AML-193 (cell line): Measurements from ENCODE around the gene TMEM63C.
A peak's percentile ranks its signal among the peaks of the same experiment; 100 is the strongest.
"Not testable (repeated sequence)": the region's sequence is repeated elsewhere in the genome, so short reads cannot be mapped to it uniquely, and the experiment has no call there.

Experiments used
- DNase-seq, 2 experiments: peaks; one replicate each; lab custom pipeline; 2025; lab: John Stamatoyannopoulos, UW

TMEM63C gene

DNA sequence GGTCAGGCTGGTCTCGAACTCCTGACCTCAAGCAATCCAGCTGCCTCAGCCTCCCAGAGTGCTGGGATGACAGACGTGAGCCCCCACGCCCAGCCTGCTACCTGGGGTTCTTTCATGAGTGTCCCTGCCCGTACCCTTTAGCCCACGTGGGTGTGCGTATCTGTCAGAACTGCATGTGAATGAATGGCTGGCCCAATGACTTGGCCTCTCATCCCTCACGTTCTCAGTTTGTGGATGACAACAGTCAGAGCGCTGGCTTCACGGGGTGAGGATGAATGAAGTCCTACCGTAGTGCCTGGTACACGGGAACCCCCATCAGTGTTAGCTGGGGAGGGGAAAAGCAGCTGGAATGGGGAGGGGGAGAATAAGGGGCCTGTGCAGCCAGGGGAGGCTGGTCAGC, 23.9 kb upstream of the TMEM63C start:
- DNase-seq: no peak

DNA sequence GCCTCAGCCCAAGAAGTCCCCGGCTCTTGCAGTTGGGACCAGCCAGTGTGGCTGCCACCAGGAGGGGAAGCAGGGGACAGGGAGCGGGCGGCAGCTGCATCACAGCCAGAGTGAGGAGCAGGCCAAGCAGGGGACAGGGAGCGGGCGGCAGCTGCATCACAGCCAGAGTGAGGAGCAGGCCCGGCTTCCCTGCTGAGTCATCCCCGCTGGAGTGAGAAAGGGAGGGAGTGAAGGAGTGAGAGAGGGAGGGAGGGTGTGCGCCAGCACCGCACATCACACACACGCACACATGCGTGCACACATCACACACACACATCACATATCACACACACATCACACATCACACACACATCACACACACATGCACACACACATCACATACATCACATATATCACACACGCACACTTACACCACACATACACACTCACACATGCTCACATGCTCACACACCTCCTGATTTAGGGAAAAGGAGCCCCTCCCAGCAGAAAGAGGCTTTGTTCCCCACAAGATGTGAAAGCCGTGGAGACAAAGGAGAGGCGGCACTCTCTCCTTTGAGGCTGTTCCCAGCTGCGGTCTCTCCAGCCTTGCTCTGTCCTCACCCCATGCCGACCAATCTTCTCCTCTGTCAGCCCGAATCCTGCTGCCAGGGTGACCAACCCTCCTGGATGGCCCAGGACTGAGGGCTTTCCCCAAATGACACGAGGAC, 23.3 kb upstream of the TMEM63C start:
- DNase-seq: no peak

- DNase-seq: no peak
Observed at GRCh38 chr14:77158882-77159255, 22.7 kb upstream of the TMEM63C start.

DNA sequence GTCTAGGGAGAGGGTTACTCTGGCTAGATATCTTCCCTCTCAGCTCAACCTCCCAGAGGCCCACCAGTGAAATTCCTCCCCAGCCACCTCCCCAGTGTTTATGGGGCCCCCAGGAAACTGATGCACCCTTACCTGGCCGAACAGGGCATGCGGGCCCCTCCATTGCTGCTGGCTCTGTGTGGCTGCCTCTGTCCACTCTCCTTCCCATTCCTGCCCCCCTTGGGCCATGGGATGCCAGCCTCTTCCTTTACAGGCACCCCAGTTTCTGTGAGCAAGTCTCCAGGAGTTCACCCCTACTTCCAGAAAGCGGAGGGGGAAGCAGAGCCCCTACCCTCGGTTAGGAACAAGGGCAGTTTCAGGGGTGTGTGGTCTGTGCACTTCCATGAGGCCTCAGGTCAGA, 20.6 kb upstream of the TMEM63C start:
- no peak for DNase-seq

- no peak for DNase-seq
Observed at GRCh38 chr14:77170045-77170444, 11.6 kb upstream of the TMEM63C start.

DNA sequence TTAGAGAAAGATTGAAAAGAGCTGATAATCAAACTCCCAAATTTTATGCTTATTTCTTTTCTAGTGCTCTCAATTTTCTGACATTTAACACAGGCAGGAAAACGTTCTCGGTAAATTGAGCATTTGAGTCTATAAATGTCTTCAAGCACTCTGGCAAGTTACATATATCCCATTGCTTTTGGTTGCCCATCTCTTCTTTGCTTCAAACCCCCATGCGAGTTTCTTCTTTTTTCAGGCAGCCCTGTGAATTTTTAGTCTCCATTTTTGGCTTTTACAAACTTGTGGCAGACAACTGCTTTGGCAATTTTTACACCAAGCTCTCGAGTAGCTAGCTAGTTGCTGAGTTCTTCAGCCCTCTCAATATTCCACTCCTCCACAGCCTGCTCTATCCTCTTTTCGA, 8.7 kb upstream of the TMEM63C start:
- DNase-seq: no peak

DNA sequence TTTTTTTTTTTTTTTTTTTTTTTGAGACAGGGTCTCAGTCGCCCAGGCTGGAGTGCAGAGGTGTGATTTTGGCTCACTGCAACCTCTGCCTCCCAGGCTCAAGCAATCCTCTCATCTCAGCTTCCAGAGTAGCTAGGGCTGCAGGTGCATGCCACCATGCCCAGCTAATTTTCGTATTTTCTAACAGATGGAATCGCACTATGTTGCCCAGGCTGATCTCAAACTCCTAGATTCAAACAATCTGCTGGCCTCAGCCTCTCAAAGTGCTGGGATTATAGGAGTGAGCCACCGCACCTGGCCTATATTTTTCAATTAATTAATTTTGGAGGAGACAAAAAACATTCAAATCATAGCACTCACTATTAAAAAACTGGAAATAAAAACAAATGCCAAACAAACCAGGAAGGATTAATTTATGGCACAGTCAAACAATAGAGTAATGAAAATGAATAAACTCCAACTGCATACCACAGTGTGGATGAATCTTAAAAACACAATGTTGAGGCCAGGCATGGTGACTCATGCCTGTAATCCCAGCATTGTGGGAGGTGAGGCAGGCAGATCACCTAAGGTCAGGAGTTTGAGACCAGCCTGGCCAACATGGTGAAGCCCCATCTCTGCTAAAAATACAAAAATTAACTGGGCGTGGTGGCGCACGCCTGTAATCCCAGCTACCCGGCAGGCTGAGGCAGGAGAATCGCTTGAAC, 7.5 kb upstream of the TMEM63C start:
- DNase-seq: not testable (repeated sequence)

DNA sequence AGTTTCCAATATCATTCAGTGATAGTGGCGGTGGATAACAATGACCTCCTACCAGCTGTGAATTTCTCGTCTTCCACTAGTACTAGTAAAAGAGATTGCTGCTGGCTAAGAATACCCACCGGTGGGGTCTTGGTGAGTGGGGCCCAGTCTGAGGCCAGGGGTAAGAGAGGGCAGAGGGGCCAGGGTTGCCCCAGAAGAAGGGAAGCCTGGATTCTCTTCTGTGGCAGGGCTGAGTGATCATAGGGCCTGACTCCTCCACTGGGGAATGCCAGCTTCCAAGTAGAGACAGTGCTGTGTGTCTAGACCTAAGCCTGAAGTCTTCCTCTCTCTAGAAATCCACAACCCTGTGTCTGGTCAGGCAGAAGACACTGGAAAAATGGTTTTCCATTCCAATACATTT, 5.8 kb upstream of the TMEM63C start:
- DNase-seq: no peak

DNA sequence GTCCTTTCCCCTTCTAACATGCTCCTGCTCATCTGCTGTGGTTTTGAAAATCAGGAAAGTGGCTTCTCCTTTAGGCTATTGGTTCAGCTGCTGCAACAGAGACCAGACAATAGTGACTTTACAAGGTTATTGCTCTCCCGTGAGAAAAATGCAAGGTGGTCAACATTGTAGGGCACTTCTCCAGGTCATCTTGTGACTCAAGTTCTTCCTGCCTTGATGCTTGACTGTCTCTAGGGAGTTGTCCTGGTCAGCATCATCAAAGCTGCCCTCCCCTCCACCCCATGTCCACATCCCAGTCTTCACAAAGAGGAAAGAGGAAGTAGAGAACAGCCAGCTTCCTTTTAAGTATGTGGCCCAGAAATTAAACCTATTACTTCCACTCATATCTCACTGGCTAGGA, 3.9 kb upstream of the TMEM63C start:
- peak; percentile 4 to 23 for DNase-seq

DNA sequence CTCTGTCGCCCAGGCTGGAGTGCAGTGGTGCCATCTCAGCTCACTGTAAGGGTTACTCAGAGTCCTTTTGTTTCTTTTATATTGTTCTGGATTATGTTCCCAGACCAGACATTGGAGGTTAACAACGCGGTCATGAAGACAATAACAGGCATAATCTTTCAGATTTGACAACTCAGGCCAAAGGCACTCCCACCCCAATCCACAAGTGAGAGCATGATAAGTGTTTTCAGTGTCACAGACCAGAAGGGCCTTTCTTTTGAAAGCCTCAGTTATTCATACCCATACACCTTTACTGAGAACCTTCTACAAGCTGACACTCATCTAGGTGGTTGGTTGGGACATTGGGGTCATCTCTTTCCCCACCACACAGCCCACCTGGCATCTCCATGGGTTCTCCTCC, 2.9 kb upstream of the TMEM63C start:
- DNase-seq: no peak

DNA sequence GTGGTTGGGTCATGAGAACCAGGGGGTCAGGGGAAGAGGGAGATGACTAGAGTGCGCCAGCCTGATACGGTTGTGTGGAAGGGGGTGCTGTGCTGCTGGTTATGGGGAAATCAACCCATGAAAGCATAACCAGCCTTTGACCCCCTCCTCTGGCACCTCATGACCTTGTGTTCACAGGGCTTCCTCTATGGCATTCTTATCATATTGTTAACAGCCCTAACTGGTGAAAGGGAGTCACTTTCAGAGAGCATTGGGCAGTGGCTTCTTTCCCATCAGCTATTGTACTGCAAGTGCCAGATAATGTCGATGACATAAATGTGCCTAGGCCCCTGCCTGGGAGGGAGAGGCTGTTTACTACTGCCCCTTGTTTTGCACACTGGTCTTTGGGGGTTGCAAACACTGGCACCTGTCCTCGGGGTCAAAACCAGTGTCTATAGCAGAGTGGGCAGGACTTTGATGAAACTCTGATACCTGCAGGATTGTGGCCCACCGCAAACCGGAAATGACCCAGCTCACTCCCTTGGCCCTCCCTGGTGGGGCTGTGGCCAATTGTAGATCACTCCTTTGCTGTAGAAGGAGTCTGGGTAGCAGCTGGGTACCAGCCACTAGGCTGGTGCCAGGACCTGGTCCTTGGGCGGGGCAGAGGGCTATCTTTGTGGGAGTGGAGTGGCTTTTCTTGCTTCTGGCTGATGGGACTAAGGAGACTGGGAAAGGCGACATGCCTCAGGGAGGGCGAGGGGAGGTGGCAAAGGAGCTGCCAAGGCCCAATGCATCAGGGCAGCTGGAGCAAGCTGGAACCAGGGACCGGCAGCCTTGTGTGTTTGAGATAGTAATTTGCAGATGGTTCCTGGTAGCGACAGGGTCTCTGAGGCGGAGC, 634 bp upstream of the TMEM63C start:
- no peak for DNase-seq

DNA sequence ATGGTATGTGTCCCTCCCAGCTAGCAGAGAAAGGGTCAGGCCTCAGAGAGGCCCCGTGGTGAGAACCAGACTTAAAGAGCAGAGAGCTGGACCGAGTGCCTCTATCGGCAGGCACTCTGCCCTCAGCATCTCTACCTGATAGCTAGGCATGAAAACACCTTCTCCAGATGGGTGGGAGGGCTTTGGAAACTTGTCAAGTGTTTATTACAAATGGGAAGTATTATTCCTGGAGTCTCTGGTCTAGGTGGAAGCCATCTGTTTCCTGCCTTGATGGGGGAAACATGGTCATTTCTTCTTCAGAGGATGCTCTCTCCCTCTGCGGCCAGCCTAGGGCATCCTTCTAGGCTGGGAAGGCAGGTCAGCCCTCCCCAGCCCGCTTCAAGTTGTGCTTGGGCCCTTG, 2.3 kb downstream of the TMEM63C start:
- no peak for DNase-seq

DNA sequence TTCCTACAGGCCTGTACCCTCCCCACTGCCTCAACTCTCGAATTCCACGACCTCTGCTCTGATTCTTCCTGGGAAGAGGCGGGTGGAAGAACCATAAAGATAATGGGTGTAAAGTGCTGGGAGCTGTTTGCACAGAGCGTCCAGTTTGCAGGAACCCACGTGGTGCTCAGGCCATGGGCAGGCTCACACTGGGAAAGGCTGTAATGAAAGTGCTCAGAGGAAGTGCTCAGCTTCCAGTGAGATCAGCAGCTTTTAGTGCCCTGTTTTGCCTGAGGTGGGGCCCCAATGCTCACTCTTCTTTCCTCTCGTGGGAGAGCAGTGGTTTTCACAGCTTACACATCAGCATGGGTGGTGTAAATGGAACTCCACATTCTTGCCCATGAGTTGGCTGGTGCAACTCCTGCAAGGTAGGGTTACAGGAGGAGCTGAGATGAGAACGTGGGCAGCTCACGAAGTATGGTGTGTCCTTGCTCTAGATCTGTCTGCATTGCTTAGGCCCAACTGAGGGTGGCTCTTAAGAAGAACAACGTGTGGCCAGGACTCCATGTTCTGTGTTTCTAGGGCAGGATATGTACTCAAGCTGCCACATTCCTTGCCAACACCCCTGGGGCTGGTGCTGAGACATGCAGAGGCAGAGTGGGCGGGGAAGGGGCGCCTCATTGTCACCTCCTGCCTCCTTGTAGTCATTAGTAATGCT, 2.9 kb downstream of the TMEM63C start:
- DNase-seq: no peak

DNA sequence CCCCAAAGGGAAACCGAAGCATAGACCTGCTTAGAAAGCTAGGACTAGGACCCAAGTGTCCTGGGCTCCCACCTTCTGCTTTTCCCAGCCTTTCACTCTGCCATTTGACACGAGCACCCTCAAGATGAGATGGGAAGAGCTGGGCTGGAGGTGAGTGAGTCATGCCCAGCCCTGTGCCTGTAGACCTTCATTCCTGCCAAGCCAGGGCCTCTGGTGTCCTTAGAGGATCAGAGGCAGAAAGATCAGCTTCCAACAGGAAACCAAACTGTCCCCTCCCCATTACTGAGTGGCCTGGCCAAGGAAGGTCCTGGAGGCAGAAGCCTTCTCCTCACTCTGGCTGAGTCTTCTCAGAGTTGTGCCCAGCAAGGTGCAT, 3.5 kb downstream of the TMEM63C start:
- no peak for DNase-seq

DNA sequence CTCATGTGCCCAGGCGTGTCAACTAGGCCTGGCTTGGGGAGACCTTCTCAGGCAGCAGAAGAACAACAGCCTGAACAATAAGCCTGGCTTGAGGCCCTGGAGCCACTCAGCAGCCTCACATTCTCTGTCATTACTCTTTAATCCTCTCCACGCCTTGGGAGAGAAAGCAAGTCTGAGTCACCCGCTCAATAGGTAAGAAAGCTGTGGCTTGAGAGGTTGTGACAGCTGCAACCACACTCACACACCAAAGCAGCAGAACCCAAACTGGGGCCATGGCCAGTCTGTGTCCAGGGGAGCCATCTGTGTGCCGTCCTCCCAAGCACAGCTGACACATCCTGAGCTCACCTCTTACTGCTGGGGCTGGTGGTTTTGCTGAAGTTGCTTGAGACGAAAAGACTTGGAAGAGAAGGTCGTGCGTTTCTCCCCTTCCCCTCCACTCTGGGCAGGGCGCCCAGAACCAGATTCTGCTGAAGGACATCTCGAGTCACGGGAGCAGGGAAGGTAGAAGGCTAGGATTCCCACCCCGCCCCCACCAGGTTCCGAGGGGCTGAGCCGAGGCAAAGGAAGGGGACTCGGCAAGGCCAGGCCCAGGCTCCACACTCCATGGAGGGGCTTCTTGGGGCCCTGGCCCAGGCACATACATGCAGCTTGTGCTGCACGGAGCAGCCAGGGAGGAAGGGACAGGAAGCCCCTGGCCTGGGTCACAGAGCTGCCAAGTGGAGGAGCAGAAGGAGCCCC, 5.5 kb downstream of the TMEM63C start:
- DNase-seq: no peak

- no peak for DNase-seq
Observed at GRCh38 chr14:77187649-77188012, 6.0 kb downstream of the TMEM63C start.

- no peak for DNase-seq
Observed at GRCh38 chr14:77189479-77189878, 7.9 kb downstream of the TMEM63C start.

- no peak for DNase-seq
Observed at GRCh38 chr14:77190977-77191376, 9.4 kb downstream of the TMEM63C start.

DNA sequence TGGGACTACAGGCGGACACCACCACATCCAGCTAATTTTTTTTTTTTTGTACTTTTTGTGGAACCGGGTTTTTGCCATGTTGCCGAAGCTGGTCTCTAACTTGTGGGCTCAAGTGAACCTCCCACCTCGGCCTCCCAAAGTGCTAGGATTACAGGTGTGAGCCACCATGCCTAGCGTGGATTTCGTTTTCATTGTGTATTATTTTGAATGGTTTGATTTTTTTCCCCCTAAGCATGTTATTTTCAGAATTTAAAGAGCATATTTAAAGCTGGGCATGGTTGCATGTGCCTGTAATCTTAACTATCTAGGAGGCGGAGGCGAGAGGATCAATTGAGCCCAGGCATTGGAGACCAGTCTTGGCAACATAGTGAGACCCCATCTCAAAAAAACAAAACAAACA, 13.1 kb downstream of the TMEM63C start:
- DNase-seq: no peak

DNA sequence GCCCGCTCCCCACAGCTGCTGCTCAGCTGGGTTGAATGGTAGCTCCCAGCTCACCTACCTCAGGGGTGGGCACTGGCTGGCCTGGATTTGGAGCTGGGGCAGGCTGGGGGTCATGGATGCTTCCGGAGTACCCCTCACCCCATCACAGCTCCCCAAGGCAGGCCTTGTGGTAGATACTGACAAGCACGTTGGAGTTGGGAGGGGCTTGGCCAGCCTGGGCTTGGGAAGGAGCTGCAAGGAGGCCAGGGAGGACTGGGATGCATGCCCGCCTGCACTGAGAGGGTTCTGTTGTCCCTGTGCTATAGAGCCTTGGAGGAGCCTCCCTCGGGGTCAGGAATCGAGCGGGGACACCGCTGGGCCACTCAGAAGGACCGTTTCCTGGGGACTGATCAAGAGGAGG, 14.2 kb downstream of the TMEM63C start:
- no peak for DNase-seq

- DNase-seq: no peak
Observed at GRCh38 chr14:77197988-77198387, 16.4 kb downstream of the TMEM63C start.

DNA sequence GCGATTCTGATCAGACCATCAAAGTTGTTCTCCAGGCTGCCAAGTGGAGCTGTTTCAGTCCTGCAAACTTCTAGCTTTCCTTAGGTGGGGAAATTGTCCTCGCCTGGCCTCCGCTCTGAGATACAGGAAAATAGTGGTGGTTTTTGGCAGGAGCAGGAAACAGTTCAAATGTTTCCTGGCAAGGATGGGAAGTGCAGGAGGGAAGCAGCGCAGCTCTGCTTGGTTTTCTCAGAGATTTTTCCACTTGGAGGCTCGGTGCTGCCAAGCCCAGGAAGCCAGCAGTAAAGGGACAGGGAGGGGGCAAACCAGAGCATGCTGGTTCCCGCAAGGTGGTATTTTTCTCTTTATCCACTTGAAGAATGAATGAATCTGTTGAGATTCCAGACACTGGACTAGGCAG, 17.0 kb downstream of the TMEM63C start:
- no peak for DNase-seq
